Kidney (tissue), 14 donors: ENCODE results near the gene DST. TPM values are rescaled to one million over a fixed set of nuclear protein-coding genes. Genes with fewer than 3 reads are reported as not detected.

Source experiments
- DNase-seq, 5 donors: peaks; one replicate each; pipeline ENCODE4 v3.0.0-alpha.2; 2013 to 2020
- FAIRE-seq: peaks from 2 replicates; lab custom pipeline; 2012; peaks lifted over from hg19 to GRCh38; lab: Jason Lieb, UNC
- H3K27ac ChIP-seq, 2 donors: one replicate each; pipeline ENCODE4 v1.7.0; 2013; ENCODE audit warnings: low read depth in 2 of 2, low read length in 2 of 2, inconsistent platforms in 1 of 2
- H3K27me3 ChIP-seq: one replicate; pipeline ENCODE4 v1.7.1; 2013; ENCODE audit warnings: low read length, inconsistent platforms; ENCODE audit not compliant: control insufficient read depth, insufficient read depth
- H3K36me3 ChIP-seq, 3 donors: one replicate each; pipeline versions ENCODE4 v1.7.0 to v1.7.1; 2013; ENCODE audit warnings: low read length in 3 of 3, control low read depth in 1 of 3, inconsistent platforms in 1 of 3; ENCODE audit not compliant: insufficient read depth in 3 of 3, control insufficient read depth in 2 of 3
- H3K4me1 ChIP-seq, 3 donors: one replicate each; pipeline versions ENCODE4 v1.7.0 to v1.7.1; 2013; ENCODE audit warnings: low read length in 3 of 3, inconsistent platforms in 1 of 3, low read depth in 1 of 3; ENCODE audit not compliant: control insufficient read depth in 2 of 3, insufficient read depth in 2 of 3
- H3K4me3 ChIP-seq, 3 donors: one replicate each; pipeline versions ENCODE4 v1.7.0 to v1.8.1; 2013; ENCODE audit warnings: low read length in 3 of 3, control low read depth in 1 of 3, inconsistent platforms in 1 of 3
- H3K9ac ChIP-seq, 3 donors: one replicate each; pipeline versions ENCODE4 v1.7.0 to v1.7.1; 2013; ENCODE audit warnings: low read length in 3 of 3, control low read depth in 1 of 3, inconsistent platforms in 1 of 3
- H3K9me3 ChIP-seq, 3 donors: one replicate each; pipeline versions ENCODE4 v1.7.0 to v1.7.1; 2013; ENCODE audit warnings: low read length in 3 of 3, control low read depth in 1 of 3, inconsistent platforms in 1 of 3; ENCODE audit not compliant: control insufficient read depth in 2 of 3, insufficient read depth in 1 of 3
- CTCF ChIP-seq: IDR thresholded peaks from 3 replicates; pipeline ENCODE4 v1.5.1; 2012; ENCODE audit warnings: mild to moderate bottlenecking, moderate library complexity, borderline replicate concordance; ENCODE audit not compliant: insufficient read depth; ENCODE audit errors: extremely low read depth
- intact Hi-C: fragments of 100-400 bp; cut with DNase I; formaldehyde crosslinking; loops from one replicate; pipeline ENCODE4 v1.11.1; 2022
- polyA plus RNA-seq: library from polyadenylated mRNA; stranded (reverse); fragments of 350-450 nt; fragmentation: Illumina TruSeq; extraction: RNeasy Lipid Tissue Mini Kit (QIAGEN cat#74804); gene quantifications from one replicate; pipeline ENCODE4 v1.2.3, GENCODE V29; 2014; ENCODE audit warnings: low read depth, low replicate concordance; ENCODE audit not compliant: insufficient read depth
- total RNA-seq: library from RNA; stranded (reverse); fragmentation: NEBNext Ultra II Directional; extraction: Animal tissue kit (Norgen Biotek cat#: 25700); gene quantifications from one replicate; pipeline ENCODE4 v1.2.1, GENCODE V29; 2021
- donor health status: control.
- donor health status: control.
- donor health status: control.
- donor health status: control.
- donor health status: control.
- donor health status: DM: yes; HTN: yes; CAD: no.
- donor health status: Normal renal cell carcinoma (clear cell type).

Gene DST
- total and polyA plus RNA-seq, 2 donors from 2014 or later: 68.2 to 259 TPM

- no peak for DNase-seq
- H3K9me3 ChIP-seq: no peaks in the 10 kb centered on the region
- no peak overlapping the region for H3K27ac ChIP-seq
- no peaks in the 10 kb centered on the region for H3K27me3 ChIP-seq
- no peaks in the 10 kb centered on the region for H3K4me1 ChIP-seq
- peaks cover 0 to 9% (median 3%) of the 10 kb centered on the region in 3 donors for H3K36me3 ChIP-seq
- intact Hi-C loops: no loop called here
- no peak for FAIRE-seq
- TF ChIP-seq CTCF: no peak
- H3K9ac ChIP-seq: no peak overlapping the region
- no peak overlapping the region for H3K4me3 ChIP-seq
These were observed 845 bp upstream of the DST start for GRCh38 chr6:56643379-56644089.

- no peak for TF ChIP-seq CTCF
These were observed 2.3 kb downstream of the DST start for GRCh38 chr6:56640374-56640773.

GRCh38 chr6:56638760-56639159, 3.9 kb downstream of the DST start:
- intact Hi-C loops: loop anchor here (10.0 kb wide), 1 partner anchor 56 kb away; no protein-coding TSS in a partner anchor
- Histone ChIP-seq H3K4me3 (no peak overlapping the region), H3K9ac (no peak overlapping the region), H3K4me1 (no peaks in the 10 kb centered on the region), H3K9me3 (no peaks in the 10 kb centered on the region), H3K27ac (no peak overlapping the region), H3K36me3 (peaks cover 2 to 6% (median 5%) of the 10 kb centered on the region in 3 donors), H3K27me3 (no peaks in the 10 kb centered on the region)
- FAIRE-seq: no peak
- DNase-seq: no peak
- TF ChIP-seq CTCF: no peak

More at GRCh38 chr6:56640374-56640773, 2.3 kb downstream of the DST start:
- Histone ChIP-seq H3K27me3 (no peaks in the 10 kb centered on the region), H3K9me3 (no peaks in the 10 kb centered on the region), H3K36me3 (peaks cover 2 to 9% (median 4%) of the 10 kb centered on the region in 3 donors), H3K4me1 (no peaks in the 10 kb centered on the region), H3K27ac (no peak overlapping the region), H3K4me3 (no peak overlapping the region), H3K9ac (no peak overlapping the region)
- FAIRE-seq (no peak), DNase-seq (no peak)
- intact Hi-C loops: no loop called here
